Measurements from ENCODE around the gene B3GNT7.

The B3GNT7 gene

GRCh38 chr2:231364961-231365810, 30.3 kb upstream of the B3GNT7 start (continued):
- TF ChIP-seq ZBTB11 (tag by site-specific recombination; conservative IDR thresholded peaks at IDR 0.05; ENCODE audit: low read depth) (no peak), ZNF677 (tag by site-specific recombination; IDR thresholded peaks at IDR 0.05) (no peak)

- ChIA-PET CTCF (no interaction called here), POLR2A (no interaction called here)
- Histone ChIP-seq H3K9me3 (ENCODE audit: control insufficient read depth, insufficient read depth, low read depth, low read length) (no peaks in the 10 kb centered on the region), H3K4me3 (ENCODE audit: low read depth, low read length) (no peak overlapping the region), H3K27ac (ENCODE audit: extremely low read depth, low read depth, low read length) (no peak overlapping the region), H3K4me1 (ENCODE audit: control insufficient read depth, insufficient read depth, low read length) (0 out of 2 replicates have a peak, but pooled peaks cover 3% of the 10 kb centered on the region), H3K36me3 (ENCODE audit: control insufficient read depth in 2 of 2, insufficient read depth in 1 of 2, low read length in 2 of 2) (no peaks in the 10 kb centered on the region)
- TF ChIP-seq ZNF112 (tag by site-specific recombination; IDR thresholded peaks at IDR 0.05) = no peak
- no peak for TF ChIP-seq HIC1 (tag by site-specific recombination; IDR thresholded peaks at IDR 0.05)
- TF ChIP-seq ZNF114 (tag by site-specific recombination; IDR thresholded peaks at IDR 0.05) = no peak
- no peak for TF ChIP-seq ZNF174 (tag by site-specific recombination; IDR thresholded peaks at IDR 0.05)
These were observed 28.3 kb upstream of the B3GNT7 start for GRCh38 chr2:231367178-231367577.

- TF ChIP-seq ZIC2 (tag by site-specific recombination; IDR thresholded peaks at IDR 0.05) = peak; percentile 42; the same call in 1 of the 2 replicates
- TF ChIP-seq PRDM1 (tag by site-specific recombination; IDR thresholded peaks at IDR 0.05) = no peak
- 0 out of 2 replicates have a peak, but pooled peaks cover 3% of the 10 kb centered on the region for H3K4me1 ChIP-seq (ENCODE audit: control insufficient read depth, insufficient read depth, low read length)
- ChIA-PET CTCF (interaction anchor here (0.6 kb wide), 1 partner anchor 285 kb away, joined by 6 read pairs; no protein-coding TSS in a partner anchor), POLR2A (no interaction called here)
- no peak overlapping the region for H3K4me3 ChIP-seq (ENCODE audit: low read depth, low read length)
- H3K36me3 ChIP-seq (ENCODE audit: control insufficient read depth in 2 of 2, insufficient read depth in 1 of 2, low read length in 2 of 2) = no peaks in the 10 kb centered on the region
- H3K9me3 ChIP-seq (ENCODE audit: control insufficient read depth, insufficient read depth, low read depth, low read length) = no peaks in the 10 kb centered on the region
- no peak overlapping the region for H3K27ac ChIP-seq (ENCODE audit: extremely low read depth, low read depth, low read length)
These were observed 25.7 kb upstream of the B3GNT7 start for GRCh38 chr2:231369580-231370428.

DNA sequence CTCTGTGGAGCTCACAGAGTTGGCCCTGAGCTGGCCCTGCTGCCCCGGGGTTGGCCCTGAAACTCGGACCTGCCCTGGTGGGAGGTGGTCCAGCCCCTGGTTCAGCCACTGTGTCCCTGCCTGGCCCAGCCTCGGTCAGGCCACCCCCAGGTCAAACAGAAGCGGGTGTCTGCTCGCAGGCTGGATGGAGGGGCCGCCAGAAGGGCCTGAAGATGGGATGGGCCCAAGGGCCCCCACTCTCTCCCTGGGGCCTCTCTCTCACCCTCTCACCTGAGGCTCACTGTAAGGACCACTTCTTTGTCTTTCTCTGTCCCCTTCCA, 25.1 kb upstream of the B3GNT7 start:
- Histone ChIP-seq H3K36me3 (ENCODE audit: control insufficient read depth in 2 of 2, insufficient read depth in 1 of 2, low read length in 2 of 2) (no peaks in the 10 kb centered on the region), H3K9me3 (ENCODE audit: control insufficient read depth, insufficient read depth, low read depth, low read length) (no peaks in the 10 kb centered on the region), H3K27ac (ENCODE audit: extremely low read depth, low read depth, low read length) (no peak overlapping the region), H3K4me3 (ENCODE audit: low read depth, low read length) (no peak overlapping the region), H3K4me1 (ENCODE audit: control insufficient read depth, insufficient read depth, low read length) (0 out of 2 replicates have a peak, but pooled peaks cover 1% of the 10 kb centered on the region)
- TF ChIP-seq ZBTB1 (tag by site-specific recombination; IDR thresholded peaks at IDR 0.05) = no peak
- CTCF ChIA-PET = interaction anchor here (0.6 kb wide), 1 partner anchor 285 kb away, joined by 6 read pairs; no protein-coding TSS in a partner anchor
- POLR2A ChIA-PET = no interaction called here

All from HEK293 (cell line).